PC-9 (cell line): ENCODE data around the gene LSS.

ENCODE experiments used
- EZH2 ChIP-seq: fragments of 200-600 bp; sonication (generic); IDR thresholded peaks from 2 replicates; pipeline ENCODE4 v1.8.0; 2017; ENCODE audit warnings: antibody characterized with exemption, low read depth
- TF ChIP-seq, protein P1 (sequence below): fragments of 200-600 bp; sonication (generic); conservative IDR thresholded peaks from 2 replicates; pipeline ENCODE4 v1.6.1; 2017; ENCODE audit warnings: mixed run types, antibody characterized with exemption, mild to moderate bottlenecking, moderate library complexity

DNA sequence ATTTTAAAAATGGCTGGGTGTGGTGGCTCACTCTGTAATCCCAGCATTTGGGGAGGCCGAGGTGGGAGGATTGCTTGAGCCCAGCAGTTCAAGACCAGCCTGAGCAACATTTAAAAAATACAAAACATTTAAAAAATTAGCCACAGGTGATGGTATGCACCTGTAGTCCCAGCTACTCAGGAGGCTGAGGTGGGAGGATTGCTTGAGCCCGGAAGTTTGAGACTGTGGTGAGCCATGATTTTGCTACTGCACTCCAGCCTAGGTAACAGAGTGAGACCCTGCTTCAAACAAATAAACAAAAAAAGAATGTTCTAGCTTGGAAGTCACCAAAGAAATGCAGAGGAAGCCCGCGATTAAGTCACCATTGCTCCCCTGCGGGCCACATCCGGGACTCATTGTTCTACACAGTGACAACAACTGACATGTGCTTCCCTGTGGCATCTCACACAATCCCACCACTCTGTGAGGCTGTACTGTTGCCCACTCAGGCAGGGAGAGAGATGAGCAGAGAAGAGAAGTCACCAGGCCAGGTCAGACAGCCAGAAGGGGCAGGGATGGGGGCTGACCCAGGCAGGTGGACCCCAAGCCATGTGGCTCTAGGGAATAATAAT, 25.9 kb downstream of the LSS start:
- TF ChIP-seq, protein P1, sequence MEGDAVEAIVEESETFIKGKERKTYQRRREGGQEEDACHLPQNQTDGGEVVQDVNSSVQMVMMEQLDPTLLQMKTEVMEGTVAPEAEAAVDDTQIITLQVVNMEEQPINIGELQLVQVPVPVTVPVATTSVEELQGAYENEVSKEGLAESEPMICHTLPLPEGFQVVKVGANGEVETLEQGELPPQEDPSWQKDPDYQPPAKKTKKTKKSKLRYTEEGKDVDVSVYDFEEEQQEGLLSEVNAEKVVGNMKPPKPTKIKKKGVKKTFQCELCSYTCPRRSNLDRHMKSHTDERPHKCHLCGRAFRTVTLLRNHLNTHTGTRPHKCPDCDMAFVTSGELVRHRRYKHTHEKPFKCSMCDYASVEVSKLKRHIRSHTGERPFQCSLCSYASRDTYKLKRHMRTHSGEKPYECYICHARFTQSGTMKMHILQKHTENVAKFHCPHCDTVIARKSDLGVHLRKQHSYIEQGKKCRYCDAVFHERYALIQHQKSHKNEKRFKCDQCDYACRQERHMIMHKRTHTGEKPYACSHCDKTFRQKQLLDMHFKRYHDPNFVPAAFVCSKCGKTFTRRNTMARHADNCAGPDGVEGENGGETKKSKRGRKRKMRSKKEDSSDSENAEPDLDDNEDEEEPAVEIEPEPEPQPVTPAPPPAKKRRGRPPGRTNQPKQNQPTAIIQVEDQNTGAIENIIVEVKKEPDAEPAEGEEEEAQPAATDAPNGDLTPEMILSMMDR, result no peak
- no peak for TF ChIP-seq EZH2
